MM.1S (cell line): ENCODE measurements around the gene CA10.

ENCODE experiments used
- DNase-seq: peaks from one replicate; pipeline ENCODE4 v3.0.0-alpha.2; 2015
- H2AFZ ChIP-seq: fragments of 300-600 bp; sonication (generic); 2 replicates; pipeline ENCODE4 v1.6.0; 2016; ENCODE audit warnings: antibody characterized with exemption, low read length
- H3F3A ChIP-seq: fragments of 300-600 bp; sonication (generic); 2 replicates; pipeline ENCODE4 v1.6.1; 2016; ENCODE audit warnings: mild to moderate bottlenecking, antibody characterized with exemption, low read length, moderate library complexity, mixed read lengths; ENCODE audit not compliant: insufficient read depth
- H3K27ac ChIP-seq: fragments of 300-600 bp; sonication (generic); 2 replicates; pipeline ENCODE4 v1.5.1; 2016; ENCODE audit warnings: mild to moderate bottlenecking, low read length
- H3K27me3 ChIP-seq: fragments of 300-600 bp; sonication (generic); replicated peaks from 2 replicates; pipeline ENCODE4 v1.6.0; 2016; ENCODE audit warnings: low read length; ENCODE audit not compliant: insufficient read depth
- H3K36me3 ChIP-seq: fragments of 300-600 bp; sonication (generic); replicated peaks from 2 replicates; pipeline ENCODE4 v1.6.1; 2016; ENCODE audit warnings: mild to moderate bottlenecking, low read length, mixed read lengths; ENCODE audit not compliant: insufficient read depth
- H3K4me1 ChIP-seq: fragments of 300-600 bp; sonication (generic); 2 replicates; pipeline ENCODE4 v1.6.1; 2016; ENCODE audit warnings: low read length, mixed read lengths
- H3K4me2 ChIP-seq: fragments of 300-600 bp; sonication (generic); 2 replicates; pipeline ENCODE4 v1.6.0; 2016; ENCODE audit warnings: low read depth, low read length
- H3K4me3 ChIP-seq: fragments of 300-600 bp; sonication (generic); 2 replicates; pipeline ENCODE4 v1.5.1; 2016; ENCODE audit warnings: low read length, mixed read lengths
- H3K79me2 ChIP-seq: fragments of 300-600 bp; sonication (generic); 2 replicates; pipeline ENCODE4 v1.6.1; 2016; ENCODE audit warnings: mixed run types, low read length, mixed read lengths
- H3K9ac ChIP-seq: fragments of 300-600 bp; sonication (generic); 2 replicates; pipeline ENCODE4 v1.6.1; 2016; ENCODE audit warnings: low read length, mixed read lengths
- H3K9me2 ChIP-seq: fragments of 300-600 bp; sonication (generic); replicated peaks from 2 replicates; pipeline ENCODE4 v1.6.1; 2016; ENCODE audit warnings: mild to moderate bottlenecking, low read length, mixed read lengths; ENCODE audit not compliant: insufficient read depth
- H3K9me3 ChIP-seq: fragments of 300-600 bp; sonication (generic); replicated peaks from 2 replicates; pipeline ENCODE4 v1.6.1; 2016; ENCODE audit warnings: mild to moderate bottlenecking, low read length, mixed read lengths; ENCODE audit not compliant: insufficient read depth
- H4K20me1 ChIP-seq: fragments of 300-600 bp; sonication (generic); 2 replicates; pipeline ENCODE4 v1.6.1; 2016; ENCODE audit warnings: mild to moderate bottlenecking, low read length, moderate library complexity, mixed read lengths; ENCODE audit not compliant: insufficient read depth
- EZH2 ChIP-seq: fragments of 300-600 bp; sonication (generic); optimal IDR thresholded peaks from 2 replicates; pipeline ENCODE3; 2017; ENCODE audit warnings: low read depth, mild to moderate bottlenecking, antibody characterized with exemption, low read length, mixed read lengths
- EZH2phosphoT487 ChIP-seq: fragments of 300-600 bp; sonication (generic); IDR thresholded peaks from 2 replicates; pipeline ENCODE4 v1.6.1; 2018; ENCODE audit warnings: antibody characterized with exemption, low read length
- TF ChIP-seq, protein P1 (sequence below): fragments of 300-600 bp; sonication (generic); IDR thresholded peaks from 2 replicates; pipeline ENCODE4 v1.5.1; 2016; ENCODE audit warnings: antibody characterized with exemption, low read length, mixed read lengths

Gene CA10

DNA sequence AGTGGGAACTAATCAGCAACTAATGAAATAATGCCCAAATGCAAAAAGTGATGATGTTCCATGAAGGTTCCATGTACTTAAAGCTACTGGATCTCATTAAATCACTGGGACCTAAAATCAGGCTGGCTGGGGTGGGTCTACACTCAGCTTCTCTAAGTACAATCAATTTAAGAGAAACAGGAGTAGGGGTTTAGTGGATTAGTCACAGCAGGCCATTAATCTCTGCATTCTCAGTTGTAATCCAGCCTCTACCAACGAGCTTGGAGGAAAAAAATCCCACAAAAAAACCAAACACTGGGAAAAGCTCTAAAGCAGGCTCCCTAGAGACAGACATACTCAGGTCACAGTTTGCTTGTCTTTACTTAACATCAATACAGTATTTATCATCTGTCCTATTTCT lies 15.0 kb downstream of the CA10 start:
- Histone ChIP-seq H3K9me3 (no peaks in the 10 kb centered on the region), H3K9me2 (no peaks in the 10 kb centered on the region), H3K9ac (no peak overlapping the region), H3K4me3 (no peak overlapping the region), H3K27ac (no peak overlapping the region), H3K4me1 (peaks cover 27% of the 10 kb centered on the region), H3K27me3 (no peaks in the 10 kb centered on the region), H2AFZ (no peak overlapping the region), H3K79me2 (no peaks in the 10 kb centered on the region), H4K20me1 (no peaks in the 10 kb centered on the region), H3K36me3 (no peaks in the 10 kb centered on the region), H3K4me2 (no peak overlapping the region), H3F3A (peaks cover 26% of the 10 kb centered on the region)
- no peak for DNase-seq
- no peak for TF ChIP-seq EZH2phosphoT487
- TF ChIP-seq, protein P1, sequence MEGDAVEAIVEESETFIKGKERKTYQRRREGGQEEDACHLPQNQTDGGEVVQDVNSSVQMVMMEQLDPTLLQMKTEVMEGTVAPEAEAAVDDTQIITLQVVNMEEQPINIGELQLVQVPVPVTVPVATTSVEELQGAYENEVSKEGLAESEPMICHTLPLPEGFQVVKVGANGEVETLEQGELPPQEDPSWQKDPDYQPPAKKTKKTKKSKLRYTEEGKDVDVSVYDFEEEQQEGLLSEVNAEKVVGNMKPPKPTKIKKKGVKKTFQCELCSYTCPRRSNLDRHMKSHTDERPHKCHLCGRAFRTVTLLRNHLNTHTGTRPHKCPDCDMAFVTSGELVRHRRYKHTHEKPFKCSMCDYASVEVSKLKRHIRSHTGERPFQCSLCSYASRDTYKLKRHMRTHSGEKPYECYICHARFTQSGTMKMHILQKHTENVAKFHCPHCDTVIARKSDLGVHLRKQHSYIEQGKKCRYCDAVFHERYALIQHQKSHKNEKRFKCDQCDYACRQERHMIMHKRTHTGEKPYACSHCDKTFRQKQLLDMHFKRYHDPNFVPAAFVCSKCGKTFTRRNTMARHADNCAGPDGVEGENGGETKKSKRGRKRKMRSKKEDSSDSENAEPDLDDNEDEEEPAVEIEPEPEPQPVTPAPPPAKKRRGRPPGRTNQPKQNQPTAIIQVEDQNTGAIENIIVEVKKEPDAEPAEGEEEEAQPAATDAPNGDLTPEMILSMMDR = no peak
- no peak for TF ChIP-seq EZH2

- H3K4me3 ChIP-seq = no peak overlapping the region
- no peaks in the 10 kb centered on the region for H3K9me2 ChIP-seq
- peaks cover 9% of the 10 kb centered on the region for H3K4me1 ChIP-seq
- H4K20me1 ChIP-seq = no peaks in the 10 kb centered on the region
- no peaks in the 10 kb centered on the region for H3K9me3 ChIP-seq
- peaks cover under 1% of the 10 kb centered on the region for H3F3A ChIP-seq
- H3K27me3 ChIP-seq = no peaks in the 10 kb centered on the region
- no peak overlapping the region for H3K4me2 ChIP-seq
- TF ChIP-seq, protein P1 = no peak
- no peak for TF ChIP-seq EZH2phosphoT487
- no peak for TF ChIP-seq EZH2
- H3K27ac ChIP-seq = no peak overlapping the region
- H3K9ac ChIP-seq = no peak overlapping the region
- no peaks in the 10 kb centered on the region for H3K79me2 ChIP-seq
- DNase-seq = no peak
- H3K36me3 ChIP-seq = no peaks in the 10 kb centered on the region
- H2AFZ ChIP-seq = no peak overlapping the region
Measured at GRCh38 chr17:52140601-52141000, 17.9 kb downstream of the CA10 start.

GRCh38 chr17:52138752-52139151 lies 19.8 kb downstream of the CA10 start:
- Histone ChIP-seq H3K27me3 (no peaks in the 10 kb centered on the region), H3K4me1 (no peaks in the 10 kb centered on the region), H3F3A (no peaks in the 10 kb centered on the region), H3K79me2 (no peaks in the 10 kb centered on the region), H3K36me3 (no peaks in the 10 kb centered on the region), H4K20me1 (no peaks in the 10 kb centered on the region), H3K27ac (no peak overlapping the region), H2AFZ (no peak overlapping the region), H3K9ac (no peak overlapping the region), H3K4me3 (no peak overlapping the region), H3K4me2 (no peak overlapping the region), H3K9me2 (no peaks in the 10 kb centered on the region), H3K9me3 (no peaks in the 10 kb centered on the region)
- TF ChIP-seq EZH2 (no peak), EZH2phosphoT487 (no peak)
- TF ChIP-seq, protein P1 = no peak
- DNase-seq = no peak
